ENCODE data around the gene EXOC3L1. TPM values are rescaled to one million over a fixed set of nuclear protein-coding genes. Genes with fewer than 3 reads are reported as not detected.

The EXOC3L1 gene
- total RNA-seq, 1 donor: under 0.01 TPM

DNA sequence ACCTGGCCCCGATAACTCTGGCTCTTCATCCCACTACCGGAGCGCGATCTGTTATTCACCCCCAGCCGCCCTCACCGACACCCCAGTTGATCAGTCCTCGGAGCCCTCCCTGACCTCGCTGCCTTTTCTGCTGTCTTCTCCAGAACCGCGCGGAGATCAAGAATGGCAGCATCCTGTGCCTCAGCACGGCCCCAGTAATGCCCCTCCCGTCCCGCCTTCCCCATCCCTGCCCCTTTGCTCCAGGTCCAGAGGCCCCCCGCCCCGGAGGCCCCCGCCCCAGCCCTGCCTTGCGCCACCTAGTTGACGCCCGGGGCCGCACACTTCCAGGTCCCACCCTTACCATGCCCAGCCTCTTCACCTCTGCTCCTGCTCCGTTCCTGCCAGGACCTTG, 9.9 kb upstream of the EXOC3L1 start:
- no peak for DNase-seq (ENCODE audit: low read depth in 2 of 3, low spot score in 2 of 3)

- DNase-seq (ENCODE audit: low read depth in 2 of 3, low spot score in 2 of 3): peak in 1 of 3 donors; percentile 13
These were observed 9.3 kb upstream of the EXOC3L1 start, which contains the start of gene ELMO3 for GRCh38 chr16:67199011-67199807. ELMO3 (plus strand) TSS chr16:67199131; CDS start chr16:67199327, 196 bp downstream.

GRCh38 chr16:67198238-67198734, 8.3 kb upstream of the EXOC3L1 start:
- peak in 2 of 3 donors; percentile 53 to 70 for DNase-seq (ENCODE audit: low read depth in 2 of 3, low spot score in 2 of 3)

GRCh38 chr16:67197704-67198103, 7.8 kb upstream of the EXOC3L1 start:
- DNase-seq (ENCODE audit: low read depth in 2 of 3, low spot score in 2 of 3): no peak

GRCh38 chr16:67196881-67197280, 6.9 kb upstream of the EXOC3L1 start:
- no peak for DNase-seq (ENCODE audit: low read depth in 2 of 3, low spot score in 2 of 3)

- DNase-seq (ENCODE audit: low read depth in 2 of 3, low spot score in 2 of 3): no peak
These were observed 5.7 kb upstream of the EXOC3L1 start for GRCh38 chr16:67195676-67196075.

DNA sequence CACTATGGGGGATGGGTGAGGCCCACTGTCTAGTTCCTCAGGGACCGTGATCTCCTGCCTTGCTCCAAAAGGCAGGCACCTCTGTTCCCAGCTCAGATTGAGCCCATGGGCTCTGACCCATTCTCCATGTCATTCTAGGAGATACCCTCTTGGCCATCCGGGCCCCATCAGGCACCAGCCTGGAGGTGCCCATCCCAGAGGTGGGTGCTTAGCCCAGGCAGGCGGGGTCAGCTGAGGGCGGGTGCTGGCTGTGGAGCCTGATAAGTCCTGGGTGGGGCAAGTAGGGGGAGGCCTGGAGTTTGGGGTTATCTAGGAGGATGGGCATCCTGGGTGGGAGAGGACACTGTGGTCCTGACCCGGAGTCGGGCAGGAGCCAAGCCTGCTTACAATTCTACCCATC, 4.3 kb upstream of the EXOC3L1 start:
- DNase-seq (ENCODE audit: low read depth in 2 of 3, low spot score in 2 of 3): no peak

DNA sequence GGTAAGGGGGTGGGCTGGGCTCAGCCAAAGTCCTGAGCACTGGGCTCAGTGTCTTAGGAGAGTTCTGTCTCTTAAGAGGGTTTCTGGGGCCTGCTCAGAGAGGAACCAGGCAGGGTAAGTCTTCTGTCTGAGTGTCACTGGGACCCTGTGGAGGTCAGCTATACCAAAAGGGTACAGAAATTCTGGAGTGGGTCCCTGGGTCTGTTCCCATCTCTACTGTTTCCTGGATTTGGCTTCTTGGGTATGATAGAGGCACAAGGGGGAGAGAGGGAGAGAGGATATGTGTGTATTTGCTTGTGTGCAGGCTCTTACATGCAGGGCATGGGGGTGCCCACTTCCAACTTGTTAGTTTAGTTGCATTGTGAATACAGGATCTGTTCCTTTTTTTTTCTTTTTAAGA, 3.6 kb upstream of the EXOC3L1 start:
- no peak for DNase-seq (ENCODE audit: low read depth in 2 of 3, low spot score in 2 of 3)

DNA sequence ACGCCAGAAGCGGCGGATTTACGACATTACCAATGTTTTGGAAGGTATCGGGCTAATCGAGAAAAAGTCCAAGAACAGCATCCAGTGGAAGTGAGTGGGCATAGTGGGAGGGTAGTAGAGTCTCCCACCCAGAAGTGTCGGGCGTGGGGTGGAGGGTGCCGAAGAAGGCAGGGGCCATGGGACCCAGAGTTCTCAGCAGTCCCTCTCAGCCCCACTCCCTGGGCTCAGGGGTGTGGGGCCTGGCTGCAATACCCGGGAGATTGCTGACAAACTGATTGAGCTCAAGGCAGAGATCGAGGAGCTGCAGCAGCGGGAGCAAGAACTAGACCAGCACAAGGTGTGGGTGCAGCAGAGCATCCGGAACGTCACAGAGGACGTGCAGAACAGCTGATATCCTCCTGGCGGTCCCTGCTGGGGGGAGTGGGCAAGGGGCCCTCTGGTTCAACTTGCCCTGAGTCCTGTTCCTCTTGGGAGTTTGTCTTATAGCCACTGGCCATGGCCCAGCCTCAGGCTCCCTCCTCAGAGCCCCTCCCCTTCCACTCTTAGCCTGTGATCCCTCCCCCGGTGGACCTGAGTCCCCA, 2.9 kb upstream of the EXOC3L1 start:
- DNase-seq (ENCODE audit: low read depth in 2 of 3, low spot score in 2 of 3): no peak

DNA sequence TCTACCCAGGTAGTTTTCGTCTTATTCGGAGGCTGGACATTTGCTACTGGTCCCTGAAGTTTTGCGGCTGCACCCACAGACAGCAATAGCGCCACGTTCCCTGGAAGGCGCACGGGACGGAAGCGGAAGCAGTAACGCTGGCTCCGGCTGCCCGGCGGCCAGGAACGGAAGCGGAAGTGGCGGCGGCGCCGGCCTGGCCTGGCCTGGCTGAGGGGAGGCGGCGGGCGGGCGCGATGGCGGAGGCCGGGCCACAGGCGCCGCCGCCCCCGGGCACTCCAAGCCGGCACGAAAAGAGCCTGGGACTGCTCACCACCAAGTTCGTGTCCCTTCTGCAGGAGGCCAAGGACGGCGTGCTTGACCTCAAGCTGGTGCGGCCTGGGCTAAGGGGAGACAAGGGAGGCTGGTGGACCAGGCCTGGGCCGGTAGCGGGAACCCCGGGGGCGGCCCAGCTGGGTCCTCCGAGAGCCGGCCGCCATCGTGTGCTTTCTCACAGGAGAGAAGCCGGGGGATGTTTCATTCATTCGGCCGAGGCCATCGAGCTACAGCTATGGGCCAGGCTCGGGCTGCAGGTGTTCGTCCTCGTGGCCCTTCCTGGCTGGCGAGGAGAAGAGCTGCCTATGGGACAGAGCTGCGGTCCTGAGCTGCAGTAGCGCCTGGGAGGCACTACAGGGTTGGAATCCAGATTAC, 2.2 kb upstream of the EXOC3L1 start, which contains the start of gene E2F4:
Gene E2F4, plus strand, starts transcription at position 161 of the 687 bp plus-strand sequence. Its CDS starts 73 bp downstream, at position 234.
- peak; percentile 61 to 94 (median 91) for DNase-seq (ENCODE audit: low read depth in 2 of 3, low spot score in 2 of 3)

DNA sequence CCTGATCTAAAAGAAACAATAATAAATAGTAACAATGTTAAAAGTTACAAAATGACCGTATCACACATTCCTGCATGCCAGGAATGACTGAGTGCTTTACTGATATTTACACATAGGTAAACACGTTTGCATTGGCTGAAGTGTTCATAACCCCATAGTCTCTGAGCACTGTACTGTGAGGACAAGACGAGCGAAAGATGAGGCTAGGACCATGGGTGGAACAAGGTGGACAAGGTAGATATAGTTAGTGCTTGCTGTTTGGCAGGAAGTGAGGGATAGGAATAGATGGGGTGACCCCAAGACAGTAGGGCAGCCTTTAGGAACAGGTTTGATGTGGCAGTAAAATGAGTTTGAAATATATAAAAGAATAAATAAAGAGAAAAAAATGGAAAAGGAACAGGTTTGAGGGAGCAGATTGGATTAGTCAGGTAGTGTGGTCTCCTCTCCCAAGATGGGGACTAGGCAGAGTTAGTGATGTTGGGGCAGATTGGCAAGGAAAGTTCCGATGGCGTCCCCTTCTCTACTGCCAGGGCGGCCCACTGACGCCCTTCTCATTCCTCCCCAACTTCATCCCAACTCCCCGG, 1.6 kb upstream of the EXOC3L1 start:
- no peak for DNase-seq (ENCODE audit: low read depth in 2 of 3, low spot score in 2 of 3)

GRCh38 chr16:67190448-67191399, 788 bp upstream of the EXOC3L1 start:
- no peak for DNase-seq (ENCODE audit: low read depth in 2 of 3, low spot score in 2 of 3)

DNA sequence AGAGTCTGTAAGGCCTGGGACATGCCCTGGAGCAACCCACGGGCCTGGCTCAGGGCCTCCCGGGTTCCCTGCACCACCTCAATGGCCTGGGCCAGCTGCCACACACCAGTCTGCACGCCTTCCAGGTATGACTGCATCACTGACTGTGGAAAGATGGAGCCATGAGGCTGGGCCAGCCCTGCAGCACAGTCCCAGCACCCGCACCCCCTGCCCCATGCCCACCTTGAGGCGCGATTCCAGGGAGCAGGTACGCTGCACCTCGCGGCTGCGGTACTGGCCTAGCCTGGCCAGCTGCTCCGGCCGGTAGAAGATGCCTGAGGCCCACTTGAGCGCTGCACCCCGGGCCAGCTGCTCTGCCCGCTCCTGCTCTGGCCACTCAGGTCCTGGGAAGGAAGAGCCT, 1.1 kb downstream of the EXOC3L1 start:
- DNase-seq (ENCODE audit: low read depth in 2 of 3, low spot score in 2 of 3): no peak

- no peak for DNase-seq (ENCODE audit: low read depth in 2 of 3, low spot score in 2 of 3)
These were observed 1.6 kb downstream of the EXOC3L1 start for GRCh38 chr16:67188323-67188722.

DNA sequence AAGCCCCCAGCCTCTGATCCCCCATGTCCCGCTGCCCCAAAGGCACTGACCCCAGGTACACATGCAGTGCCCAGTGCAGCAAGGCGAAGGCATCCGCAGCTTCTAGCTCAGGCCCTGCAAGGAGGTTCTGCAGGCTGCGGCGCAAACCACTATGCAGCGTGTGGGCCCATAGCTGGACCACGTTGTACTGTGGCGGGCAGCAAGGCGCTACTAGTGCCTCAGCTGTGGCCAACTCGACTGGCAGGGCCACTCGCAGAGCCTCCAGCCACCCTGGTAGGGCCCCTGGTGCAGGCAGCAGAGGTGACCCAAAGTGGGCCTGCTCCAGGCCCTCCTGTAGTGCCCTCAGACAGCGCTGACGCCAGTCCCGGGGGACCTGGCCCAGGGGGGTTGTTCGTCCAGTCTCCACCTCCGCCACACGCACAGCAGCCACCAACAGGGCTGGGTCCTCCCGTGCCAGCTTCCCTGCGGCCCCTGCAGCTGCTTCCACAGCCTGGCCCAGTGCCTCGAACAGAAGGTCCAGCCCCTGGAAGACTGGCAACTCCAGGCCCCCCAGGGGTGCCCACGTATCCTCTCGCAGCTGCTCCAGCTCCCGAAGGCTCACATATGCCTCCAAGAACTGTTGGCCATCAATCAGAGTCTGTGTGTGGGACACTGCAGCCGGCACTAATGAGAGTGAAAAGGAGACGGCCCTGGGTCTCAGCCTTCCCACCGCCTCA, 2.6 kb downstream of the EXOC3L1 start:
- no peak for DNase-seq (ENCODE audit: low read depth in 2 of 3, low spot score in 2 of 3)

DNA sequence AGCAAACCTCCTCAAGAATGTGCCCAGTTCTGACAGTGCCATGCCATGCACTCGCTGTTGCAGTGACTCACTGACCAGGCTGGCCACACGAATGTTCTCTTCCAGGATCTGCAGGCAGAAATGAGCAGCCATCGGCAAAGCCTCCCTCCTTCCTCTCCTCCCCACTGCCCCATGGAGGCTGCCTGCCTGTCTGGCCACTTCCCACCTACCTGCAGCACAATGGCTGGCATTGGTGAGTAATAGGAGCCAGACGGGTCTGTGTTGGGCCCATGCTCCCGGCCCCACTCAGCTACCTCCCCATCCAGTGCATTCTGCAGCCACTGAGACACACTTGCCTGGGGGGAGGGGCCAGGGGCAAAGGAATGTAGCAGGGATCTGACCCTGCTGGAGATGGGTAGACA, 3.4 kb downstream of the EXOC3L1 start:
- no peak for DNase-seq (ENCODE audit: low read depth in 2 of 3, low spot score in 2 of 3)

- no peak for DNase-seq (ENCODE audit: low read depth in 2 of 3, low spot score in 2 of 3)
These were observed 4.2 kb downstream of the EXOC3L1 start for GRCh38 chr16:67185651-67186134.

DNA sequence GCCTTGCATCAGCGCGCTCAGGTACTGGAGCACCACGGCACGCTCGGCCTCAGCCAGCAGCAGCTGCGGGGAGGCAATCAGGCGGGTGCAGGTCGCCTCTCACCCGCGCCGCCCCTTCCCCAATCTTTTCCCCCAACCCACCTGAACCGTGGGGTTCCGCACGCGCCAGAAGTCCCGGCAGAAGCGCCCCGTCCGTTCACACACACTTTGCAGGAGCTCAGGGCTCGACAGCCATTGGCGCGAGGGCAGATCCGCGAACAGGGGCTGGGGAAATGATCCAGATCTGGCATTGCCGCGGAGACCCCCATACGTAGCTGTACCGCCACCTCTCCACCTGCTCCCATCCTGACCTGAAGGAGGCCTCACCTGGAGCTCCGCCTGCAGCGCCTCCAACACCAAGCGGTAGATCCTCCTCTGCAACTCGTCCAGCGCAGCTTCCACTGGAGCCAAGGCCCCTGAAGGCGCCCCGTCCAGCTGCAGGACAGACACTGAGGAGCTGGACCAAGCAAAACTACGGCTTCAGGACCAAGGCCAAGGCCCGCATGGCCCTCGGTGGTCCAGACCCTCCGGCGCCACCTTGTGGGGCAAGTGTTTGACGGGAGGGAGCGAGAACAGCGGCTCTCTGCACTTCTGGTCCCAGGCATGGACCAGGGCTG, 4.8 kb downstream of the EXOC3L1 start:
- peak in 2 of 3 donors; percentile 81 to 88 for DNase-seq (ENCODE audit: low read depth in 2 of 3, low spot score in 2 of 3)
